ENCODE results near the gene TM7SF2. TPM values are rescaled to one million over a fixed set of nuclear protein-coding genes. Genes with fewer than 3 reads are reported as not detected.
A peak's percentile ranks its signal among the peaks of the same experiment; 100 is the strongest.

The TM7SF2 gene
- total RNA-seq, 4 donors from 2014 or later, result 7.3 to 18.4 (median 11.0) TPM

DNA sequence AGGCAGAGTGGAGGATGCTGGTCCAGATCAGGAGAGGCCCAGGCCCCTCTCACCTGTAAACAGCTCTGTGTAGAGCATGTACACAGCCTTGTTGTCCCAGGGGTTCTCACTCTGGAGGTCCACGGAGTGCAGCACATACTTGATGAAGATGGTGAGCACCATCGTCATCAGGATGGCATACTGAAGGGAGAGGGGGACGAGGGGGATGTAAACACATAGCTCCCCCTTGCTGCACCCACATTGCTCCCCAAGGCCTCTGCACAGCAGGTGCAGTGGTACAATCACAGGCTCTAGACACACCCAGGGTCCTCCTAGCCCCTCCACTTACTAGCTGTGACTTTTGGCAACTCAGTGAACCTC is 19.7 kb downstream of the TM7SF2 start:
- H3K27me3 ChIP-seq, result no peaks in the 10 kb centered on the region
- peaks cover 0 to 65% of the 10 kb centered on the region in 2 donors for H3K36me3 ChIP-seq
- TF ChIP-seq, protein P1, sequence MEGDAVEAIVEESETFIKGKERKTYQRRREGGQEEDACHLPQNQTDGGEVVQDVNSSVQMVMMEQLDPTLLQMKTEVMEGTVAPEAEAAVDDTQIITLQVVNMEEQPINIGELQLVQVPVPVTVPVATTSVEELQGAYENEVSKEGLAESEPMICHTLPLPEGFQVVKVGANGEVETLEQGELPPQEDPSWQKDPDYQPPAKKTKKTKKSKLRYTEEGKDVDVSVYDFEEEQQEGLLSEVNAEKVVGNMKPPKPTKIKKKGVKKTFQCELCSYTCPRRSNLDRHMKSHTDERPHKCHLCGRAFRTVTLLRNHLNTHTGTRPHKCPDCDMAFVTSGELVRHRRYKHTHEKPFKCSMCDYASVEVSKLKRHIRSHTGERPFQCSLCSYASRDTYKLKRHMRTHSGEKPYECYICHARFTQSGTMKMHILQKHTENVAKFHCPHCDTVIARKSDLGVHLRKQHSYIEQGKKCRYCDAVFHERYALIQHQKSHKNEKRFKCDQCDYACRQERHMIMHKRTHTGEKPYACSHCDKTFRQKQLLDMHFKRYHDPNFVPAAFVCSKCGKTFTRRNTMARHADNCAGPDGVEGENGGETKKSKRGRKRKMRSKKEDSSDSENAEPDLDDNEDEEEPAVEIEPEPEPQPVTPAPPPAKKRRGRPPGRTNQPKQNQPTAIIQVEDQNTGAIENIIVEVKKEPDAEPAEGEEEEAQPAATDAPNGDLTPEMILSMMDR (IDR thresholded peaks at IDR 0.05 in 4 of 5, conservative IDR thresholded peaks at IDR 0.05 in 1 of 5), result no peak
- no peak for TF ChIP-seq POLR2A (IDR thresholded peaks at IDR 0.05)
- H3K4me3 ChIP-seq, result no peak overlapping the region
- no peak overlapping the region for H3K27ac ChIP-seq
- DNase-seq (no peak), ATAC-seq (no peak)
- H3K4me1 ChIP-seq, result peaks cover 27 to 29% of the 10 kb centered on the region in 2 donors
- intact Hi-C loops (cut with DNase I; ENCODE audit: low total_unique reads) (no loop called here), in situ Hi-C loops (cut with MboI; ENCODE audit: low sequenced_read_pairs in 4 of 4) (no loop called here)
- no peaks in the 10 kb centered on the region for H3K9me3 ChIP-seq

DNA sequence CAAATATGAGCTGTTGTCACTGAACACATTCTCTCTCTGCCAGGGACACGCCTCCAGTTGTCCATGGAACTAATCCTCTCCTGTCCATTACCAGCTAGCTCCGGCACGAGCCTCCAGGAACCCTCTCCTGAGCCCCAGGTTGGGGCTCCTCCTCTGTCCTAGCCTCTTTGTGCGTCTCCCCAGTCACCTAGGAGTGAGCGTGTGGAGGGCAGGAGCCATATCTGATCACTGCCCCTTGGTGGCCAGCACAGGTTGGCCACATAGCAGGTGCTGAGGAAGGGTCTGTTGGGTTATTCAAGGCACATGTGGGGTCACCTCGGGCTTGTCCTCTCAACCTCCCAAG is 20.2 kb downstream of the TM7SF2 start:
- TF ChIP-seq POLR2A (IDR thresholded peaks at IDR 0.05), result no peak
- TF ChIP-seq, protein P1 (IDR thresholded peaks at IDR 0.05 in 4 of 5, conservative IDR thresholded peaks at IDR 0.05 in 1 of 5), result no peak
- intact Hi-C loops (cut with DNase I; ENCODE audit: low total_unique reads) (loop anchor here (2.0 kb wide), 1 partner anchor 725 kb away; no protein-coding TSS in a partner anchor), in situ Hi-C loops (cut with MboI; ENCODE audit: low sequenced_read_pairs in 4 of 4) (no loop called here)
- H3K27ac ChIP-seq, result peak overlapping the region in 1 of 4 donors; percentile 31
- no peak for ATAC-seq
- no peak overlapping the region for H3K4me3 ChIP-seq
- no peaks in the 10 kb centered on the region for H3K27me3 ChIP-seq
- H3K4me1 ChIP-seq, result peaks cover 27 to 29% of the 10 kb centered on the region in 2 donors
- no peaks in the 10 kb centered on the region for H3K9me3 ChIP-seq
- peaks cover 0 to 60% of the 10 kb centered on the region in 2 donors for H3K36me3 ChIP-seq
- no peak for DNase-seq

DNA sequence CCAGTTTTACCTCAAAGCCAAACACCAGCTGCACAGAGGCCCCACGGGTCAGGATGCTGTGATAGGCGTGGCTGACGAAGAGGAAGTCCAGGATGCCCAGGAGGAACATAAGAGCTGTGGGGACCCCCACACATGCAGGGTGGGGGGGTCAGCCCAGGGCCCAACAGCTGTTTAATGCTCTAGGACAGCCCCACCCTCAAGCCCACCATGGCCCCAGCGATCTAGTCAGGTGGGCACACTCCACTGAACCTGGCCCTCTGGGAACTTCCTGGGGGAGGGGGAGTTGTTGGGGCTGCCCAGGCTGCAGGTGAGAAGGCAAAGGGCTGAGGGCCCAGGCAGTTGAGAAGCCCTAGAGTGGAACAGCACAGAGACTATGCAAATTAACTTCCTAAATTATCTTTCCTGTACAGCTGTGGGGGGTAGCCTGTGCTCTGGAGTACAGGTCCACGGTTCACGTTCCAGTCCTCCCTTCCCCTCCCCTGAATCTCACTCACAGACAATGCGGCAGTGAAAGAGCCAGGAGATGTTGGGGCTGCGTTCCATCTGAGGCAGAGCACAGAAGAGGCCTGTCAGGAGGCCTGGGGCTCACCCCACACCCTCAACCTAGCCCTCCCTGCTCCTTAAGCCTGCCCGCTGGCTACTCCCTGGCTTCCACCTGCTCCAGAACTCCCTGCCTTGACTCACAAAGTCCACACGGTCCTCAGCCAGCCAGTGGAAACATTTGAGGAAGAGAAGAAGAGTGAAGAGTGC is 20.7 kb downstream of the TM7SF2 start:
- DNase-seq (no peak), ATAC-seq (no peak)
- peaks cover 0 to 55% of the 10 kb centered on the region in 2 donors for H3K36me3 ChIP-seq
- no peaks in the 10 kb centered on the region for H3K9me3 ChIP-seq
- intact Hi-C loops (cut with DNase I; ENCODE audit: low total_unique reads) (loop anchor here (2.0 kb wide), 1 partner anchor 724 kb away; no protein-coding TSS in a partner anchor), in situ Hi-C loops (cut with MboI; ENCODE audit: low sequenced_read_pairs in 4 of 4) (no loop called here)
- no peaks in the 10 kb centered on the region for H3K27me3 ChIP-seq
- no peak overlapping the region for H3K4me3 ChIP-seq
- H3K27ac ChIP-seq, result peak overlapping the region in 2 of 4 donors; percentile 13 to 99
- TF ChIP-seq POLR2A (IDR thresholded peaks at IDR 0.05), result no peak
- TF ChIP-seq, protein P1 (IDR thresholded peaks at IDR 0.05 in 4 of 5, conservative IDR thresholded peaks at IDR 0.05 in 1 of 5), result no peak
- peaks cover 27 to 29% of the 10 kb centered on the region in 2 donors for H3K4me1 ChIP-seq

DNA sequence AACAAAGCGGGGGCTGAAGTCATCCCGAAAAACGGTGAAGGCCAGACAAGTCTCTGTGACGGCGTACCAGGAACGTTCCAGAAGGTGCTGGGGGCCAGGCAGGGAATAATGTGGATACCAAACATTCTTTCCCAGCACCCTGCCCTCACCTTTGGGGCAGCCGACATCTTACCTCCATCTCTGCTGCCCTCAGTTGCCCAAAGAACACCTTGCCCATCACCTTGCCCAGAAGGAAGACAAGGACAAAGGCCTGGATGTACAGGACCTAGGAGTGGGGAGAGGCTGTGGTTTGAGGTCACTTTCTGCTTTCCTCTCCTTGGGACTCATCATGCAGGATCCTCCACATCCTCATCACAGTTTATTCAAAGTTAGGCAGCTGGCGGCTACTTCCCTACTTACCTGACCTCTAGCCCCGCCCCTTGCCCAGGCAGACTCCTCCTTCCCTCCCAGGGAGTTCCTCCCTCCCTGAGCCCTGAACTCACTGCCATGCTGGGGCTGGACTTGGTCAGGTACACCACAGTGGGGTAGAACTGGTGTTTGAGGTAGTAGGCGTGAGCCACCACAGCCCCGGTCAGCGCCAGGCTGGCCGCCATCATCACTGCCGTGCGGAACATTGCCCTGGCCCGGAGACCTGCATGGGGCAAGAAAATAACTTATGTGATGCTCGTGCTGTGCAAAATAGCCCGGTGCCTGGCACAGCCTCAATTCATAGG is 21.5 kb downstream of the TM7SF2 start:
- in situ Hi-C loops (cut with MboI; ENCODE audit: low sequenced_read_pairs in 4 of 4) (no loop called here), intact Hi-C loops (cut with DNase I; ENCODE audit: low total_unique reads) (loop anchor here (2.0 kb wide), 1 partner anchor 724 kb away; no protein-coding TSS in a partner anchor)

More for the DNA sequence above, 21.5 kb downstream of the TM7SF2 start:
- TF ChIP-seq, protein P1 (IDR thresholded peaks at IDR 0.05 in 4 of 5, conservative IDR thresholded peaks at IDR 0.05 in 1 of 5), result no peak
- no peak for TF ChIP-seq POLR2A (IDR thresholded peaks at IDR 0.05)
- no peaks in the 10 kb centered on the region for H3K9me3 ChIP-seq
- no peaks in the 10 kb centered on the region for H3K27me3 ChIP-seq
- peak overlapping the region; percentile 84 to 99 (median 92) for H3K4me3 ChIP-seq
- no peak for DNase-seq
- H3K36me3 ChIP-seq, result peaks cover 0 to 48% of the 10 kb centered on the region in 2 donors
- ATAC-seq, result no peak
- H3K27ac ChIP-seq, result peak overlapping the region; percentile 87 to 99 (median 98)
- peaks cover 27 to 29% of the 10 kb centered on the region in 2 donors for H3K4me1 ChIP-seq

Measured in gastrocnemius medialis (tissue), 4 donors.